K562 (cell line): ENCODE measurements around the gene KIF1A.

Source experiments
- CBX5 ChIP-seq: IDR thresholded peaks from 2 replicates; pipeline ENCODE4 v1.6.1; 2014; ENCODE audit warnings: low read depth, borderline replicate concordance
- CREB1 ChIP-seq, 2 experiments: sonication (generic) in 1 of 2; formaldehyde crosslinking in 1 of 2; IDR thresholded peaks; 2 replicates each; pipeline versions ENCODE4 v1.6.1 to v1.8.0; 2012 to 2022; ENCODE audit warnings: inconsistent platforms in 1 of 2, mild to moderate bottlenecking in 1 of 2, missing genetic modification reagents in 1 of 2, moderate library complexity in 1 of 2
- DIDO1 ChIP-seq: fragments of 450-650 bp; IDR thresholded peaks from 2 replicates; pipeline ENCODE4 v1.6.1; 2016; ENCODE audit warnings: low read depth, missing biosample characterization, missing genetic modification characterization
- MXI1 ChIP-seq: IDR thresholded peaks from 2 replicates; pipeline ENCODE4 v1.6.1; 2011; ENCODE audit warnings: low read depth, mild to moderate bottlenecking, improper control_type of control experiment, low read length
- NR1H2 ChIP-seq: sonication (generic); formaldehyde crosslinking; IDR thresholded peaks from 2 replicates; pipeline ENCODE4 v1.4.0; 2020; ENCODE audit warnings: mild to moderate bottlenecking, missing genetic modification reagents
- TCF7L2 ChIP-seq: fragments of 150-350 bp; IDR thresholded peaks from 2 replicates; pipeline ENCODE4 v1.6.1; 2016; ENCODE audit warnings: low read depth, mild to moderate bottlenecking, low read length, moderate library complexity
- ZNF232 ChIP-seq: sonication (generic); formaldehyde crosslinking; IDR thresholded peaks from 2 replicates; pipeline ENCODE4 v1.8.0; 2022; ENCODE audit warnings: mild to moderate bottlenecking, missing genetic modification reagents
- TF ChIP-seq, protein P1 (sequence below), 3 experiments: IDR thresholded peaks in 2 of 3; conservative IDR thresholded peaks in 1 of 3; 2 replicates each; pipeline ENCODE4 v1.5.1; 2011 to 2012; ENCODE audit warnings: low read length in 3 of 3, mild to moderate bottlenecking in 3 of 3, control low read depth in 2 of 3, improper control_type of control experiment in 1 of 3, inconsistent platforms in 1 of 3, low read depth in 1 of 3, mixed read lengths in 1 of 3, moderate library complexity in 1 of 3; ENCODE audit not compliant: insufficient read depth in 2 of 3
- TF ChIP-seq, protein P2 (sequence below), 2 experiments: fragments of 450-650 bp; IDR thresholded peaks; 2 replicates each; pipeline ENCODE4 v1.6.1; 2016; ENCODE audit warnings: mild to moderate bottlenecking in 2 of 2, borderline replicate concordance in 1 of 2, low read depth in 1 of 2, moderate library complexity in 1 of 2

DNA sequence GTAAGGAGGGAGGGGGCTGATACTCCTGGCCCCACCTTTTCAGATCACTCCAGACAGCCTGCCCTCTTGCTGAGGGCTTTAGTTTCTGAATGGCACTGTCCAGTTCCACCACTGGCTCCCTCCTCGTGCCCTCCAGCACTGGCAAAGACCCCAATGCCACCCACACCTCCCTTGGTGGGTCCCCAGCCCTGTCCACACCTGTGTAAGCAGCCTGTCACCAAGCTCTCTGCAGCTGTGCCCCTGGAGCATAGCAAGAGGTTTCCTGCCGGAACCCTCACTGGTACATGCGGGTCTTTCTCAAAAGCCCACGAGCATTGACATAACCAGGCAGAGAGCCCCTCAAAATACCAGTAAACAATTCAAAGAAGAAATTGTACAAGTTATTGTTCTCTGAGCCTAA lies 17.6 kb upstream of the KIF1A start:
- TF ChIP-seq, protein P1, sequence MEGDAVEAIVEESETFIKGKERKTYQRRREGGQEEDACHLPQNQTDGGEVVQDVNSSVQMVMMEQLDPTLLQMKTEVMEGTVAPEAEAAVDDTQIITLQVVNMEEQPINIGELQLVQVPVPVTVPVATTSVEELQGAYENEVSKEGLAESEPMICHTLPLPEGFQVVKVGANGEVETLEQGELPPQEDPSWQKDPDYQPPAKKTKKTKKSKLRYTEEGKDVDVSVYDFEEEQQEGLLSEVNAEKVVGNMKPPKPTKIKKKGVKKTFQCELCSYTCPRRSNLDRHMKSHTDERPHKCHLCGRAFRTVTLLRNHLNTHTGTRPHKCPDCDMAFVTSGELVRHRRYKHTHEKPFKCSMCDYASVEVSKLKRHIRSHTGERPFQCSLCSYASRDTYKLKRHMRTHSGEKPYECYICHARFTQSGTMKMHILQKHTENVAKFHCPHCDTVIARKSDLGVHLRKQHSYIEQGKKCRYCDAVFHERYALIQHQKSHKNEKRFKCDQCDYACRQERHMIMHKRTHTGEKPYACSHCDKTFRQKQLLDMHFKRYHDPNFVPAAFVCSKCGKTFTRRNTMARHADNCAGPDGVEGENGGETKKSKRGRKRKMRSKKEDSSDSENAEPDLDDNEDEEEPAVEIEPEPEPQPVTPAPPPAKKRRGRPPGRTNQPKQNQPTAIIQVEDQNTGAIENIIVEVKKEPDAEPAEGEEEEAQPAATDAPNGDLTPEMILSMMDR (IDR thresholded peaks at IDR 0.05 in 2 of 3, conservative IDR thresholded peaks at IDR 0.05 in 1 of 3; ENCODE audit: insufficient read depth in 2 of 3, low read depth in 1 of 3, low read length in 3 of 3), result no peak
- TF ChIP-seq NR1H2 (CRISPR knock-in tag), result no peak
- no peak for TF ChIP-seq DIDO1
- TF ChIP-seq, protein P2, sequence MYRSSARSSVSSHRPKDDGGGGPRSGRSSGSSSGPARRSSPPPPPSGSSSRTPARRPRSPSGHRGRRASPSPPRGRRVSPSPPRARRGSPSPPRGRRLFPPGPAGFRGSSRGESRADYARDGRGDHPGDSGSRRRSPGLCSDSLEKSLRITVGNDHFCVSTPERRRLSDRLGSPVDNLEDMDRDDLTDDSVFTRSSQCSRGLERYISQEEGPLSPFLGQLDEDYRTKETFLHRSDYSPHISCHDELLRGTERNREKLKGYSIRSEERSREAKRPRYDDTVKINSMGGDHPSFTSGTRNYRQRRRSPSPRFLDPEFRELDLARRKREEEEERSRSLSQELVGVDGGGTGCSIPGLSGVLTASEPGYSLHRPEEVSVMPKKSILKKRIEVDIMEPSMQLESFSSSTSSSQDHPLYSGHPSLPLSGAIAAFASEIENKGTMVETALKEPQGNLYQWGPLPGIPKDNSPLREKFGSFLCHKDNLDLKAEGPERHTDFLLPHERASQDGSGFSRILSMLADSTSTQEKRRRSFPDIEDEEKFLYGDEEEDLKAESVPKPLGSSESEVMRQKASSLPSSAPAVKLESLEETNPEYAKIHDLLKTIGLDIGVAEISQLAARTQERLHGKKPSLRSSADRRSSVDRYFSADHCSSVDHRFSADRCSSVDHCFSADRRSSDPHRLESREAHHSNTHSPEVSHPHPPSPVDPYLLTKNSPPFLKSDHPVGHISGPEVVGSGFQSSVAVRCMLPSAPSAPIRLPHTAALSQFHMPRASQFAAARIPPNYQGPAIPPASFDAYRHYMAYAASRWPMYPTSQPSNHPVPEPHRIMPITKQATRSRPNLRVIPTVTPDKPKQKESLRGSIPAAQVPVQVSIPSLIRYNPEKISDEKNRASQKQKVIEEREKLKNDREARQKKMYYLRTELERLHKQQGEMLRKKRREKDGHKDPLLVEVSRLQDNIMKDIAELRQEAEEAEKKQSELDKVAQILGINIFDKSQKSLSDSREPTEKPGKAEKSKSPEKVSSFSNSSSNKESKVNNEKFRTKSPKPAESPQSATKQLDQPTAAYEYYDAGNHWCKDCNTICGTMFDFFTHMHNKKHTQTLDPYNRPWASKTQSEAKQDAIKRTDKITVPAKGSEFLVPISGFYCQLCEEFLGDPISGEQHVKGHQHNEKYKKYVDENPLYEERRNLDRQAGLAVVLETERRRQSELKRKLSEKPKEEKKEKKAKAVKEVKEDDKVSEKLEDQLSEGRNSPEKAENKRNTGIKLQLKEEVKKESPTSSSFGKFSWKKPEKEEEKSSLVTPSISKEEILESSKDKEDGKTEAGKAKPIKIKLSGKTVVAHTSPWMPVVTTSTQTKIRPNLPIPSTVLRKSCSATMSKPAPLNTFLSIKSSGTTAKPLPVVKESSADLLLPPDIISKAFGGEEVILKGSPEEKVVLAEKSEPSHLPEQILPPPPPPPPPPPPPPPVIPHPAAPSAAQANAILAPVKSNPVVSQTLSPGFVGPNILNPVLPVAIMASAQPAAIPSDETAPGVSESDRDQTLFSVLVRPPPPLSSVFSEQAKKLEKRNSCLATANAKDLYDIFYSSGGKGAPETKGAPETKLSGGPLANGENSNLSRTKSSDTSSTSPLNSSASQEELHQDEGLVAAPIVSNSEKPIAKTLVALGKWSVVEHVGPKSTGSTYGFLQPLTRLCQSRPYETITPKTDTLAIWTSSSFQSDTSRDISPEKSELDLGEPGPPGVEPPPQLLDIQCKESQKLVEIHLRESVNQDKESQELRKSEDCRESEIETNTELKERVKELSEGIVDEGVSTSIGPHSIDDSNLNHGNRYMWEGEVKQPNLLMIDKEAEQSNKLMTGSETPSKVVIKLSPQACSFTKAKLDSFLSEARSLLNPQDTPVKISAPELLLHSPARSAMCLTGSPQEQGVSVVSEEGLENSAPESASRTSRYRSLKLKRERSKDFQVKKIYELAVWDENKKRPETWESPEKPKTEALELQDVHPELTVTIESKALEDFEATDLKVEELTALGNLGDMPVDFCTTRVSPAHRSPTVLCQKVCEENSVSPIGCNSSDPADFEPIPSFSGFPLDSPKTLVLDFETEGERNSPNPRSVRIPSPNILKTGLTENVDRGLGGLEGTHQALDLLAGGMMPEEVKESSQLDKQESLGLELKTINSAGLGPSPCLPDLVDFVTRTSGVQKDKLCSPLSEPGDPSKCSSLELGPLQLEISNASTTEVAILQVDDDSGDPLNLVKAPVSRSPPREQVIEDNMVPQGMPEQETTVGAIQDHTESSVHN (IDR thresholded peaks at IDR 0.05; ENCODE audit: borderline replicate concordance in 1 of 2, low read depth in 1 of 2), result no peak
- TF ChIP-seq CBX5, result no peak
- no peak for TF ChIP-seq CREB1 (IDR thresholded peaks at IDR 0.05)
- no peak for TF ChIP-seq CREB1 (CRISPR knock-in tag; IDR thresholded peaks at IDR 0.05)
- TF ChIP-seq MXI1, result no peak
- no peak for TF ChIP-seq TCF7L2
- no peak for TF ChIP-seq ZNF232
